Dendritic cell treated with granulocyte-macrophage colony-stimulating factor and Interleukin-4, amounts not matched to agents 40 ng/mL and 50 ng/mL, for 4 days (primary cell): ENCODE measurements around the gene GMIP.
A peak's percentile ranks its signal among the peaks of the same experiment; 100 is the strongest.

Experiments
- H3K27ac Mint-ChIP-seq: one replicate; pipeline ENCODE4 v1.8.0; 2022; ENCODE audit warnings: mild to moderate bottlenecking, mixed read lengths
- H3K27me3 Mint-ChIP-seq: one replicate; pipeline ENCODE4 v1.8.0; 2022; ENCODE audit warnings: mild to moderate bottlenecking, mixed read lengths
- H3K36me3 Mint-ChIP-seq: one replicate; pipeline ENCODE4 v1.8.0; 2022; ENCODE audit warnings: low read depth, mixed read lengths
- H3K4me1 Mint-ChIP-seq: one replicate; pipeline ENCODE4 v1.8.0; 2022; ENCODE audit warnings: low read depth, mixed read lengths
- H3K4me3 Mint-ChIP-seq: one replicate; pipeline ENCODE4 v1.8.0; 2022; ENCODE audit warnings: mild to moderate bottlenecking, moderate library complexity, mixed read lengths
- H3K9me3 Mint-ChIP-seq: one replicate; pipeline ENCODE4 v1.8.0; 2022; ENCODE audit warnings: mixed read lengths
- intact Hi-C: fragments of 100-400 bp; cut with micrococcal nuclease; formaldehyde crosslinking; loops from one replicate; pipeline ENCODE4 v1.15.0; 2022

GMIP gene

GRCh38 chr19:19635313-19635702 lies 8.1 kb downstream of the GMIP start:
- peaks cover 24% of the 10 kb centered on the region for H3K4me1 Mint-ChIP-seq
- no peaks in the 10 kb centered on the region for H3K27me3 Mint-ChIP-seq
- peaks cover 100% of the 10 kb centered on the region for H3K36me3 Mint-ChIP-seq
- intact Hi-C loops = no loop called here
- H3K27ac Mint-ChIP-seq = no peak overlapping the region
- H3K9me3 Mint-ChIP-seq = no peaks in the 10 kb centered on the region
- H3K4me3 Mint-ChIP-seq = no peak overlapping the region

GRCh38 chr19:19634516-19635312 lies 8.7 kb downstream of the GMIP start:
- Mint-ChIP-seq H3K9me3 (no peaks in the 10 kb centered on the region), H3K4me3 (no peak overlapping the region), H3K4me1 (peaks cover 18% of the 10 kb centered on the region), H3K27me3 (no peaks in the 10 kb centered on the region), H3K27ac (no peak overlapping the region), H3K36me3 (peaks cover 100% of the 10 kb centered on the region)
- intact Hi-C loops = no loop called here

GRCh38 chr19:19633711-19634515 lies 9.5 kb downstream of the GMIP start:
- Mint-ChIP-seq H3K9me3 (no peaks in the 10 kb centered on the region), H3K27ac (no peak overlapping the region), H3K36me3 (peaks cover 100% of the 10 kb centered on the region), H3K4me1 (peaks cover 16% of the 10 kb centered on the region), H3K4me3 (no peak overlapping the region), H3K27me3 (peaks cover under 1% of the 10 kb centered on the region)
- intact Hi-C loops = no loop called here

- H3K36me3 Mint-ChIP-seq = peaks cover 92% of the 10 kb centered on the region
- no peaks in the 10 kb centered on the region for H3K9me3 Mint-ChIP-seq
- H3K27ac Mint-ChIP-seq = no peak overlapping the region
- H3K27me3 Mint-ChIP-seq = peaks cover 5% of the 10 kb centered on the region
- H3K4me1 Mint-ChIP-seq = peaks cover 25% of the 10 kb centered on the region
- intact Hi-C loops = no loop called here
- H3K4me3 Mint-ChIP-seq = no peak overlapping the region
Measured at GRCh38 chr19:19632661-19633060, 10.8 kb downstream of the GMIP start.

GRCh38 chr19:19631346-19631745 lies 12.1 kb downstream of the GMIP start:
- H3K4me1 Mint-ChIP-seq = peaks cover 39% of the 10 kb centered on the region
- H3K27ac Mint-ChIP-seq = no peak overlapping the region
- intact Hi-C loops = no loop called here
- no peaks in the 10 kb centered on the region for H3K9me3 Mint-ChIP-seq
- H3K36me3 Mint-ChIP-seq = peaks cover 90% of the 10 kb centered on the region
- no peak overlapping the region for H3K4me3 Mint-ChIP-seq
- peaks cover 7% of the 10 kb centered on the region for H3K27me3 Mint-ChIP-seq

- intact Hi-C loops = no loop called here
- no peak overlapping the region for H3K4me3 Mint-ChIP-seq
- no peak overlapping the region for H3K27ac Mint-ChIP-seq
- peaks cover 85% of the 10 kb centered on the region for H3K36me3 Mint-ChIP-seq
- peaks cover 7% of the 10 kb centered on the region for H3K27me3 Mint-ChIP-seq
- peaks cover 42% of the 10 kb centered on the region for H3K4me1 Mint-ChIP-seq
- H3K9me3 Mint-ChIP-seq = no peaks in the 10 kb centered on the region
Measured at GRCh38 chr19:19630426-19630825, 13.0 kb downstream of the GMIP start.

GRCh38 chr19:19630062-19630414 lies 13.4 kb downstream of the GMIP start:
- H3K9me3 Mint-ChIP-seq = no peaks in the 10 kb centered on the region
- H3K4me3 Mint-ChIP-seq = no peak overlapping the region
- peaks cover 7% of the 10 kb centered on the region for H3K27me3 Mint-ChIP-seq
- H3K4me1 Mint-ChIP-seq = peaks cover 41% of the 10 kb centered on the region
- intact Hi-C loops = no loop called here
- H3K27ac Mint-ChIP-seq = no peak overlapping the region
- H3K36me3 Mint-ChIP-seq = peaks cover 81% of the 10 kb centered on the region

GRCh38 chr19:19628501-19629134 lies 14.8 kb downstream of the GMIP start:
- Mint-ChIP-seq H3K4me1 (peaks cover 38% of the 10 kb centered on the region), H3K36me3 (peaks cover 80% of the 10 kb centered on the region)

GRCh38 chr19:19627621-19628500 lies 15.6 kb downstream of the GMIP start, which contains the start of gene LPAR2:
LPAR2 (minus strand) TSS chr19:19628220; CDS start chr19:19627275, 945 bp downstream.
- H3K27me3 Mint-ChIP-seq = peaks cover 7% of the 10 kb centered on the region
- peak within 1 kb of the TSS; percentile 71 for H3K4me3 Mint-ChIP-seq
- H3K9me3 Mint-ChIP-seq = no peaks in the 10 kb centered on the region
- intact Hi-C loops = no loop called here
- peaks cover 76% of the 10 kb centered on the region for H3K36me3 Mint-ChIP-seq
- H3K4me1 Mint-ChIP-seq = peaks cover 31% of the 10 kb centered on the region
- peak within 1 kb of the TSS; percentile 42 for H3K27ac Mint-ChIP-seq

More at GRCh38 chr19:19628501-19629134, 14.8 kb downstream of the GMIP start:
- intact Hi-C loops = no loop called here
- peaks cover 7% of the 10 kb centered on the region for H3K27me3 Mint-ChIP-seq
- H3K9me3 Mint-ChIP-seq = no peaks in the 10 kb centered on the region
- peak overlapping the region; percentile 71 for H3K4me3 Mint-ChIP-seq
- peak overlapping the region; percentile 42 for H3K27ac Mint-ChIP-seq

- H3K27ac Mint-ChIP-seq = peak overlapping the region; percentile 35
- peaks cover 28% of the 10 kb centered on the region for H3K4me1 Mint-ChIP-seq
- intact Hi-C loops = no loop called here
- H3K4me3 Mint-ChIP-seq = peak overlapping the region; percentile 54
- H3K9me3 Mint-ChIP-seq = no peaks in the 10 kb centered on the region
- peaks cover 72% of the 10 kb centered on the region for H3K36me3 Mint-ChIP-seq
- peaks cover 7% of the 10 kb centered on the region for H3K27me3 Mint-ChIP-seq
Measured at GRCh38 chr19:19626516-19627472, 16.7 kb downstream of the GMIP start.

GRCh38 chr19:19624032-19624570 lies 19.4 kb downstream of the GMIP start:
- no peak overlapping the region for H3K27ac Mint-ChIP-seq
- peaks cover 7% of the 10 kb centered on the region for H3K27me3 Mint-ChIP-seq
- H3K36me3 Mint-ChIP-seq = peaks cover 50% of the 10 kb centered on the region
- no peaks in the 10 kb centered on the region for H3K9me3 Mint-ChIP-seq
- H3K4me3 Mint-ChIP-seq = no peak overlapping the region
- intact Hi-C loops = no loop called here
- H3K4me1 Mint-ChIP-seq = peaks cover 43% of the 10 kb centered on the region

- H3K4me1 Mint-ChIP-seq = peaks cover 41% of the 10 kb centered on the region
- H3K4me3 Mint-ChIP-seq = no peak overlapping the region
- intact Hi-C loops = no loop called here
- no peaks in the 10 kb centered on the region for H3K9me3 Mint-ChIP-seq
- H3K27ac Mint-ChIP-seq = no peak overlapping the region
- peaks cover 44% of the 10 kb centered on the region for H3K36me3 Mint-ChIP-seq
- peaks cover 2% of the 10 kb centered on the region for H3K27me3 Mint-ChIP-seq
Measured at GRCh38 chr19:19623383-19623782, 20.1 kb downstream of the GMIP start.
